ENCODE data around the gene NINJ1. TPM values are rescaled to one million over a fixed set of nuclear protein-coding genes. Genes with fewer than 3 reads are reported as not detected.

The NINJ1 gene
- total and polyA plus RNA-seq, 2 of the 13 experiments (the other 11 are each of a cell fraction or from before 2014, with no cell fraction given): 81.2 to 92.1 TPM

DNA sequence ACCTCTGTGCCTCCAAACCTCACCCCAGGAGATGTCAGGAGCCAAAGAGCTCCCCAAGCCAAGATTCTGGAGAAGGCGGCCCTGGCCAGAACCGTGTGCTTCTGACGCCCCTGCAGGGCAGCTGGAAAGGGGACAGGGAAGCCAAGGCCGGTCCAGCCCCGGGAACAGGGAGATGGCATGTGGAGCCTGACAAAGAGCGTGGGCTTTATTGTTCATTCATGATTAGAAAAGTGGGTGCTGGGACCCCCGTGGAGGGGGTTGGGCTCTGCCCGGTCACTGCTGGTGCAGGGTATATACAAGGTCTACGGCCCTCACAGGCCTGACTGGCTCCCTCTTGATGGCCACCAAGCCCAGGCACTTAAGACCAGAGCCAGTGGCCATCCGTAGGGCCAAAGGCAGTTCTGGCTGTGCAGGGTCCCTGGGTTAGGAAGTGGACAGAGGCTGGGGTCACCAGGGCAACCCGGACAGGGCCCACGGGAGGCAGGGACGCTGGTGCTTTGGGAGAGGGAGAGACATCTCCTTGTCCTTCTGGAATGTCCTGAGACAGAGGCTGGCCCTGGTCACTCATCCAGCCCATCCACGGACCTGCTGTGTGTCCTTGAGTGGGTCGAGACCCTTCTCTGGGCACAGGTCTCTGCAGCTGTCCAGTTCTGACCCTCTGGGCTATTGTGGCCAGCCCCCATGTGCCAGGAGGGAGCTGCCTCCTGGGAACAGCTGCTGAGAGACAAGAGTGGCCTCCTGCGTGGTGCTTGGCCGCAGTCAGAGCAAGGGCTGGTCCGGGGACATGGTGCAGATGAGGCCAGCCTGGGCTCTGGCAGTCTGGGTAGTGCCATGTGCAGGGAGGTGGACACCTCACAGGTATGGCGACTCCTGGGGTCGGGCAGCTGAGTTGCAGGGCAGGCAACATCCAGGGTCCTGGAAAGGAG is 12.5 kb downstream of the NINJ1 start (continued):
- TF ChIP-seq SP4 (CRISPR knock-in tag; IDR thresholded peaks at IDR 0.05) (no peak), ZNF367 (CRISPR knock-in tag; IDR thresholded peaks at IDR 0.05; ENCODE audit: borderline replicate concordance) (no peak)
- TF ChIP-seq, protein P1, sequence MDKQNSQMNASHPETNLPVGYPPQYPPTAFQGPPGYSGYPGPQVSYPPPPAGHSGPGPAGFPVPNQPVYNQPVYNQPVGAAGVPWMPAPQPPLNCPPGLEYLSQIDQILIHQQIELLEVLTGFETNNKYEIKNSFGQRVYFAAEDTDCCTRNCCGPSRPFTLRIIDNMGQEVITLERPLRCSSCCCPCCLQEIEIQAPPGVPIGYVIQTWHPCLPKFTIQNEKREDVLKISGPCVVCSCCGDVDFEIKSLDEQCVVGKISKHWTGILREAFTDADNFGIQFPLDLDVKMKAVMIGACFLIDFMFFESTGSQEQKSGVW (CRISPR knock-in tag; IDR thresholded peaks at IDR 0.05; ENCODE audit: borderline replicate concordance): no peak

DNA sequence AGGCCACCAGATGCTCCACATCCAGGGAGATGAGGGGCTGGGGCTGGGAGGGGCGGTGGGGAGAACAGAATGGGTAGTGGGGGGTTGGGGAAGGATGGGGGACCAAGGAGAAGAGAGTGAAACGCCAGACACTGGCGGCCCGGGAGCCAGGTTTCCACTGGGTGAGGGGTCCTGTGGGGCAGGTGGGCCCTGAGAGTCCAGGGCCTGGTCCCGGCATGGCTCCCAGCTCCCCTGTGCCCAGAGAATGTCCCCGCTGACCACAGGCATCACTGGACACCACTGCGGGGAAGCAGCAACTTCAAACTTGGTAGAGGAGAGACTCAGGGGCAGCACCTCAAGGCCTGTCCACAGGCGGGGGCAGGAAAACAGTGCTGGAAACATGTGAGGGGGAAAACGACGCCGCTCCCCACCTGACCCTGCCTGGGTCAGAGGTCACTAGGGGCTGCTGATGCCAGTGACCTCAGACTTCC is 13.2 kb downstream of the NINJ1 start:
- WGBS (ENCODE audit: low lambda C conversion rate): 90% methylated on average over 9 of the region's 11 CpGs
- ATAC-seq (no peak), DNase-seq (ENCODE audit: low spot score) (no peak), FAIRE-seq (no peak)
- Histone ChIP-seq H3K4me1 (ENCODE audit: insufficient read depth, low read length) (peaks cover 36% of the 10 kb centered on the region), H3K27me3 (ENCODE audit: control insufficient read depth in 1 of 2, insufficient read depth in 2 of 2, low read length in 2 of 2) (no peaks in the 10 kb centered on the region), H4K20me1 (ENCODE audit: insufficient read depth, low read length) (no peaks in the 10 kb centered on the region), H3K4me2 (ENCODE audit: low read depth, low read length) (no peak overlapping the region), H3K9me3 (ENCODE audit: low read length) (no peaks in the 10 kb centered on the region), H3K36me3 (replicated peaks in 1 of 2; ENCODE audit: control insufficient read depth in 1 of 2, insufficient read depth in 2 of 2, low read length in 2 of 2) (peaks cover 25 to 40% of the 10 kb centered on the region in 2 experiments; a peak in 4 of 5 replicates), H3K9ac (ENCODE audit: insufficient read depth, low read depth, low read length) (no peak overlapping the region), H3K79me2 (ENCODE audit: insufficient read depth, low read length) (no peaks in the 10 kb centered on the region), H3K27ac (ENCODE audit: extremely low read length, insufficient read depth, low read length) (peak overlapping the region; percentile 63), H3K4me3 (replicated peaks in 1 of 3; ENCODE audit: insufficient read depth in 1 of 3, low read depth in 2 of 3, low read length in 3 of 3) (no peak overlapping the region), H2AFZ (ENCODE audit: low read length) (no peak overlapping the region)
- in situ Hi-C loops (cut with HindIII; ENCODE audit: extremely low pct_ligation_motif_present, low pct_unique_long_range_greater_than_20kb): no loop called here
- TF ChIP-seq AGO2 (optimal IDR thresholded peaks at IDR 0.05; ENCODE audit: low read depth, low read length) (peak; percentile 79), ZNF468 (CRISPR knock-in tag; IDR thresholded peaks at IDR 0.05) (no peak), KDM3A (CRISPR knock-in tag; IDR thresholded peaks at IDR 0.05; ENCODE audit: low read depth) (no peak), KDM4B (CRISPR knock-in tag; IDR thresholded peaks at IDR 0.05) (no peak), HNRNPK (IDR thresholded peaks at IDR 0.05; ENCODE audit: low read depth, low read length, poor library complexity, severe bottlenecking) (peak; percentile 19), NR2F6 (IDR thresholded peaks at IDR 0.05) (0 out of 2 replicates have a peak, but pooled peaks have one; percentile 14), NR2F6 (CRISPR knock-in tag; IDR thresholded peaks at IDR 0.05) (no peak)
- ChIA-PET CTCF (ENCODE audit: low intra/inter-chr PET ratio, low total read pairs) (no interaction called here), POLR2A (interaction anchor here (0.6 to 13.7 kb wide), 6 partner anchors 9 to 479 kb away, joined by 3 to 195 read pairs (median 6); partner anchors contain the start of gene NINJ1)
- intact Hi-C loops (cut with micrococcal nuclease; ENCODE audit: unreplicated experiment): no loop called here
- BruUV-seq (replicated peaks): no TSS peak
